Left cardiac atrium (tissue), 4 donors: ENCODE data around the gene RAB1B. TPM values are rescaled to one million over a fixed set of nuclear protein-coding genes. Genes with fewer than 3 reads are reported as not detected.

Experiments used
- ATAC-seq, 2 donors: fragments of 200-7000 bp; cut with Tn5 transposase; one replicate each; pipeline ENCODE4 v1.9.1; 2020; ENCODE audit warnings: mild to moderate bottlenecking in 2 of 2, moderate library complexity in 2 of 2
- DNase-seq: peaks from one replicate; pipeline ENCODE4 v3.0.0-alpha.2; 2020
- intact Hi-C, 2 donors: fragments of 100-400 bp; cut with DNase I; formaldehyde crosslinking; loops; one replicate each; pipeline versions ENCODE4 v1.14.1 to v1.15.1; 2022 to 2023
- total RNA-seq, 2 donors: library from RNA; stranded (reverse); fragmentation: NEBNext Ultra II Directional; extraction: Animal tissue kit (Norgen Biotek cat#: 25700); gene quantifications; one replicate each; pipeline ENCODE4 v1.2.1, GENCODE V29; 2021
- donor health status: DM: no; HTN: yes; CAD: no.
- donor health status: DM: no; HTN: yes; CAD: no; lungs with severe emphysema.
- donor health status: DM: yes; HTN: yes; CAD: no.
- donor health status: Dilated cardiomyopathy.

The RAB1B gene
- total RNA-seq, 2 donors from 2014 or later: 114 to 115 TPM

- intact Hi-C loops: no loop called here
- DNase-seq (no peak), ATAC-seq (no peak)
Observed at GRCh38 chr11:66279092-66279734, 10.8 kb downstream of the RAB1B start.

- DNase-seq (no peak), ATAC-seq (no peak)
- intact Hi-C loops: loop anchor here in 1 of 2 donors (10.0 kb wide), 1 partner anchor 56 kb away; no protein-coding TSS in a partner anchor
Observed at GRCh38 chr11:66280428-66280827, 12.0 kb downstream of the RAB1B start.

GRCh38 chr11:66281001-66281400, 12.6 kb downstream of the RAB1B start:
- no peak for ATAC-seq
- no peak for DNase-seq
- intact Hi-C loops: loop anchor here in 1 of 2 donors (10.0 kb wide), 1 partner anchor 56 kb away; no protein-coding TSS in a partner anchor

- DNase-seq (no peak), ATAC-seq (no peak)
- intact Hi-C loops: loop anchor here in 1 of 2 donors (10.0 kb wide), 1 partner anchor 57 kb away; no protein-coding TSS in a partner anchor
Observed at GRCh38 chr11:66281776-66282467, 13.5 kb downstream of the RAB1B start.

GRCh38 chr11:66282468-66283455, 14.3 kb downstream of the RAB1B start:
- ATAC-seq (peak; percentile 84 to 86), DNase-seq (peak; percentile 99)
- intact Hi-C loops: loop anchor here in 1 of 2 donors (10.0 kb wide), 1 partner anchor 58 kb away; no protein-coding TSS in a partner anchor

DNA sequence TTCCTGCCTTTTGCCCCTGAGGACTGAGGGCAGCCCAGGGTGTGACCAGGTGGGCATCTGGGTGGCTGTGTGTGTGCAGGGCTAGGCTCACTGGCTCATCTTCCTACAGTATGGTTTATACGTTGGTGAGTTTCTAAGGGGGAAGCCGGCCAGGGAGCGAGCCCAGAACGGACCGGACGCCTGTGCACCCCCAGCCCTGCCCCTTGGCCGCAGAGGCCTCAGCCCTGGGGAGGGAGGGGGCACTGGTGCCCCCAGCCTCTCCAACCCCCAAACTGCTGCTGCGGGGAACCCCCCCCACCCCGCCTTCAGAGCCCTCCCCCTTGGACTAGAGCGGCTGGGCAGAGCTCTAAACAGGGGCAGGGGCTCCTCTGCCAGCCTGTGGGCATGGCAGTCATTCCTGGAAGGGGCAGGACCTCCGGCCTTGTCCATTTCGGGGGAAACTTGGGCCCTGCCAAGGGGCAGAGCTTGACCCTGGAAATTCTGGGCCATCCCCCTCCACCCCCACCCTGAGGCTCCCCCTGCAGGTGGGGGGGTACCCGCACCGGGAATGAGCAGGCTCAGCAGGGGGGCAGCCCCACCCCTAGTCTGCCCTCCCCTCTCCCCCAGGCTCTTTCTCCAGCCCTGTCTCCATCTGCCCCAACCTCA, 15.1 kb downstream of the RAB1B start:
- ATAC-seq: no peak
- DNase-seq: no peak
- intact Hi-C loops: loop anchor here in 1 of 2 donors (10.0 kb wide), 1 partner anchor 59 kb away; no protein-coding TSS in a partner anchor

DNA sequence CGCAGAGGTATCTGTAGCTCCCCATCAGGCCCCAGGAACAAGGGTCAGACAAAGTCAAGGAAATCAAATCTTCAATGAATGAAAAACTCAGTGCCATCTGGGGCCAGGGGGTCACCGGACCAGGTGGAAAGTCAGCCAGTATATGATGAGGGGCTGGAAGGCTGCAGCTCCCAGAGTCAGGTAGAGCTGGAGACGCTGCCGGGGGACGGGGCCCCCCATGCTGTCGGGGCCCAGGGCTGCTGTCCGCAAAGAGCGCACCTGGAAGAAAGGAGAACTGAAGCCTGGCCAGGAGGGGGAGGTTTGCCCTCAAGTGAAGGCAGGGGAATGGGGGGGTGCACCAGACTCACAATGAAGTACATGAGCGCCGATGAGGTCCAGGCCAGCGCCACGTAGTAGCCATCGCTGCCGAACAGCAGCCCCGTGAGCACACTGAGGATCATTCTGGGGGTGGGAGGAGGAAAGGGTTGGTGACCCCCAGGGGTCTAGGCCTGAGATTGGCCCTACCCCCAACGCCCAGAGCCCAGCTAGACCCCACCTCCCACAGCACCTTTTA, 16.2 kb downstream of the RAB1B start:
- intact Hi-C loops: loop anchor here in 1 of 2 donors (10.0 kb wide), 1 partner anchor 60 kb away; no protein-coding TSS in a partner anchor
- no peak for ATAC-seq
- DNase-seq: no peak

DNA sequence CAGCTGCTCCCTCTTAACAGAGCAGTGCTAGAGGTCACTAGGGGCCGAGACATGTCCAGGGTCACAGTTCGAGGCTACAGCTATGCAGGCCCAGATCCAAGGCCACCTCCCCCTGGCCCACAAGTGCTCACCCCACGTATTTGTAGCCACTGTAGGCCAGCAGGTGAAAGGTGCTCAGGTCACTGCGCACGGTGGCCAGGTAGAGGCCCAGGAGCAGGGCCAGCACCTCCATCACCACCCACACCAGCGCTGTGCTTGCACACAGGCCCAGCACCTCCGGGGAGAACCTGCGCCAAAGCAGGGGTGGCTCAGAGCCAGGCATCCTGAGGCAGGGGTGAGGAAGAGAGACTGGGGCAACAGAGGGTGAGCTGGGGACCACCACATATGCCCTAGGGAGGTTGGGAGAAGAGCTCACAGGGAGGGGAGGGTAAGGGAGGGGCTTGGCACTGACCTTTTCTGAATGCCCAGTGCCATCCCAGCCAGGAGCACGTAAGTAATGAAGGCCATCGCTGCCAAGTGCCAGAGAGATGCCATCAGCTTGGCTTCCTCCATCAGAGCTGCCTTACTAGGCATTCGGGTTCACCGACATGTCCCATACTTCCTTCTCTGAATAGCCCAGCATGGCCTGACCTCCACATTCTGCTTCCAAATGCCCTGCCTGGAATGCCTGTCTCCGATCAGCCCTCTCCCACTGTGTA, 17.0 kb downstream of the RAB1B start:
- ATAC-seq (no peak), DNase-seq (no peak)
- intact Hi-C loops: loop anchor here in 1 of 2 donors (10.0 kb wide), 1 partner anchor 61 kb away; no protein-coding TSS in a partner anchor

DNA sequence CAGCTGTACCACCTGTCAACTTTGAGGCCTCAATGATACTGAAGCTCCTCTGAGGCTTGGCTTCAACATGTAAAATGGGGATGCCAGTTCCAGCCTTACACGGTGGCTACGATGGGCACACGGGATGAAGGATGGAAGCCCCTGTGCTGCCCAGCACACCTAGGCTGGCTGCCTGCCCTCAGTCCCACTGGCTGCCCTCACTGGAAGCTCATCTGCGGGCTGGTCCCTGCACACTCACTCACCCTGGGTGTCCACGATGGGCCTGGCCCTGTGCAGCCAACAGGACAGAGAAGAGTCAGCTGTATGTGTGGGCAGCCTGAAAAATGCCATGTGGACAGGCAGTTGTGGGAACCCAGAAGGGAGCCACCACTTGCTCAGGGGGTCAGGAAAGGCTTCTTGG, 18.3 kb downstream of the RAB1B start:
- DNase-seq: no peak
- intact Hi-C loops: loop anchor here in 1 of 2 donors (10.0 kb wide), 1 partner anchor 62 kb away; no protein-coding TSS in a partner anchor
- ATAC-seq: no peak

DNA sequence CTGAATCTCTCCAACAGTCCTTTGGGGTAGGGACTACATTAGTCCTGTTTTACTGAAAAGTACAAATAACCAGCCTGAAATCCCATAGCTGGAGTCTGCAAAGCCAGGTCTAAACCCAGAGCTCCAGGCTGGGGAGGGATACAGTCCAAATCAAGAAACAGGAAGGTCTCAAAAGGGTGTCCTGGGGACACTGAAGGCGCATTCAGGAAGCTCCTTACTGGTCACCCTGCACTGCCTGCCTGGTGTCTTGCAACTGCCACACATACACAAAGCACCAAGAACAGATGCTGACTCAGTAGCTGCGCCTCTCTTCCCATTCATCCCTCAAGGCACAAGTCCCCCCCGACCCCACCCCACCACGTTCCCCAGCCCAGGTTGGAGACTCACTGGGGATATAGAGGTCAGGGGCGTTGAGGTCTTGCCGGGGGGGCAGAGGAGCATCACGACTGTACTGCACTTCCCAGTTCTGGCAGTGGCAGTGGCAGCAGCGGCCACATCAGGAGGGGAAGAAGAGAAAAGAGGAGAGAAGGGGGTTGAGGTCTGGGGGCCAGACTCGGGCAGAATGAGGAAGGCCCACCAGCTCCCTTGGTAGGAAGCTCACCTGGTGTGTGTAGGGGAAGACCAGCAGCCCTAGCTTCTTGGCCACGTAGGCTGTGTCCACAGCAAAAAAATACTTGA, 18.9 kb downstream of the RAB1B start:
- ATAC-seq: no peak
- no peak for DNase-seq
- intact Hi-C loops: loop anchor here in 1 of 2 donors (10.0 kb wide), 1 partner anchor 63 kb away; no protein-coding TSS in a partner anchor

GRCh38 chr11:66287889-66288670, 19.6 kb downstream of the RAB1B start:
- DNase-seq (no peak), ATAC-seq (no peak)
- intact Hi-C loops: loop anchor here in 1 of 2 donors (10.0 kb wide), 1 partner anchor 63 kb away; no protein-coding TSS in a partner anchor

DNA sequence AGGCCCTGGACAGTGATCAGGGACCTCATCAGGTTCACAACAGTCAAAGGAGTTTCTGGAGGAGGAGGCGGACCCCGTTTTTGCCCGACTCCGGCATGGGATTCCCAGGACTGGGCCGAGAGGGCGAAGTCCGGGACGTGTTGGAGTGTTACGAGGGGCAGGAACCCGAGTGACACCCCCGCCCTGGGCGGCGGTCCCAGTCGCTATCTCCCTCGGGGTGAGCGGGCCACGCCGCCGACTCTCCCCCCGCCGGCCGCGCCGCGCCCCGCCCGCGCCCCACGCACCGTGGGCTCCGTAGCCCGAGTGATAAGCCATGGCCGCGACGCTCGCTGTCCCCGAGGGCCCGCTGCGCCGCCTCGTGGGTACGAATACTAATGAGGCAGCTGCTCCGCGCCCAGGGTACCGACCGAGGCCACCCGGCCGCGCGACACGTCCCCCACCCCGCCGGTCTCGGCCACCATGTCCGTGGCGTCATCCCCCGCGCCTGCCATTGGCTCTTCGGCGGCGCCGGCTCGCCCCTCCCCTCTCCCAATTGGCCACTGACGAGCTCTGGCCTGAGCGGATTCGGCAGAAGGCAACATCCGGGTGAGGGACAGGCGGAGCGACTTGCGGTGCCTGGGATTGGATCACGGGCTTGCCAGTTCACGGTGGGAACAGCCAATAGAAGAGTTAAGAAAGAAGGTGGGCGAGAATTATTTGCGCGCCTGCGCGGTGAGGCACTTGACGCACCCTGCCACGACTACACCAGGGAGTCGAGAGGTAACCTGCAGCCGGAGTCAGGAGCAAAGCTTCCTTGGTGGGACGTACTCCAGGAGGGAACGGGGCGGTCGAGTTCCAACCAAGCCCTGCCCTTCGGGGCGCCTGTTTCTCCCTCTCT, 20.5 kb downstream of the RAB1B start, which contains the start of gene YIF1A:
Gene YIF1A (minus strand): TSS at position 473 of the 877 bp plus-strand sequence. CDS start 158 bp downstream, at position 315.
- DNase-seq: peak; percentile 99
- intact Hi-C loops: loop anchor here in 1 of 2 donors (10.0 kb wide), 1 partner anchor 64 kb away; no protein-coding TSS in a partner anchor
- ATAC-seq: peak; percentile 94 to 97

DNA sequence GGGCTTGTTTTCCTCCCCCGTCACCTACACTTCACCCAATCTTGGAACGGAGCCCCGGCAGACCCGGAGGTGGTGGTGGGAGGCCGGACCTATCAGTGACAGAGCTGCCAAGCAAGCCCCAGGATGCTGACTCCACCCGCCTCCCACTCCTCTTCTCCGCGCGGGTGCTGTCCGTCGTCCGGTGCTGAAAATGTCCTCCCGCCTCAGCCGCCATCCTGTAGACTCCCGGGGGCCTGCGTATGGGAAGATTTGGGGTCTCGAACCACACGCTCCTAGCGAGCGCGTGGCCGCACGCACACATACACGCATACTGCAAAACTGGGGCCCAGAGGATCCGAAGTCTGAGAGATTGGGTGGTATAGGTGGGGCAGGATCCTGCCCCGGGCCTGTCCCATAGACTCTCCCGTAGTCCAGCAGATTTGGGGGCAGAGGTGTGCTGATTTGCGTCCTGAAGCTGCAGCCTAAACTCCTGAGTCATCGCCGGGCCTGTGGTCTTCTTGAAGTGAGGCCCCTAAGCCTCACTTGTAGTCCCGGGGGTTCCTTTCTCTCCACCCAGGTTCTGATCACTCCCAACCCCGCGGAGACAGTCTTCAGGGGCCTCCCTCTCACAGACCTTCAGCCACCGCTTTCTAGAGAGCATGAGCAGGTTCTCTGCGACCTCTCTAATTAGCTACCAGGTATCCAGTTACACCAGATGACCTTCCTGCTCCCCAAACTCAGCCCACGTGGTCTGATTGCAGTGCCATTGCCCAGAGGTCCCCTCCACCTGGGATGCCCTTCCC, 21.3 kb downstream of the RAB1B start:
- ATAC-seq: peak; percentile 58 to 61
- intact Hi-C loops: loop anchor here in 1 of 2 donors (10.0 kb wide), 1 partner anchor 65 kb away; no protein-coding TSS in a partner anchor

DNA sequence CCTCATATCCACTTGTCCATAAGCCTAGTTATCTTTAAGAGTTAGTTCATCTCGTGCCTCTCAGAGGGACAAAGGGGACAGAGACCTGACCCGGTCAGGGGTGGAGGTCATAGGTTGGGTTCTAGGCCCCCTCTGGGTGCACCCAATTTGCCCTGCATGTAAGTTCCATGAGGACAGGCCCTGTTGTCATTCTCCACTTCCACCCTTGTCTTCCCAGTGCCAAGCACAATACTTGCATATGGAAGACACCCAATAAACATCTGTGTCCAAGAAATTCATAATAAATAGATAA, 21.8 kb downstream of the RAB1B start:
- intact Hi-C loops: no loop called here
- DNase-seq: no peak
- ATAC-seq: no peak

More for the DNA sequence above, 21.3 kb downstream of the RAB1B start:
- peak; percentile 81 for DNase-seq
